Measurements from ENCODE around the gene PPP3CA. TPM values are rescaled to one million over a fixed set of nuclear protein-coding genes. Genes with fewer than 3 reads are reported as not detected.

Gene PPP3CA
- total and polyA plus RNA-seq, 2 of the 8 experiments (the other 6 are each of a cell fraction or from before 2014, with no cell fraction given), result 7.9 to 35.0 TPM

- no peak for TF ChIP-seq USF2 (IDR thresholded peaks at IDR 0.05; ENCODE audit: low read length)
- no peak for TF ChIP-seq CTCF (IDR thresholded peaks at IDR 0.05; ENCODE audit: control extremely low read depth in 1 of 3, insufficient read depth in 1 of 3, low read depth in 1 of 3, low read length in 3 of 3)
- no peak for TF ChIP-seq CEBPB (IDR thresholded peaks at IDR 0.05; ENCODE audit: low read depth, low read length)
- TF ChIP-seq FOSL1 (IDR thresholded peaks at IDR 0.05; ENCODE audit: insufficient read depth, low read depth, low read length), result no peak
- no peak for TF ChIP-seq POLR2A (IDR thresholded peaks at IDR 0.05; ENCODE audit: control extremely low read depth in 1 of 2, low read depth in 2 of 2, low read length in 2 of 2)
- no peak for TF ChIP-seq JUND (IDR thresholded peaks at IDR 0.05; ENCODE audit: low read length)
- no peak for TF ChIP-seq E2F6 (IDR thresholded peaks at IDR 0.05)
- TF ChIP-seq JUN (IDR thresholded peaks at IDR 0.05; ENCODE audit: low read depth, low read length), result no peak
- TF ChIP-seq EP300 (IDR thresholded peaks at IDR 0.05; ENCODE audit: borderline replicate concordance in 1 of 2, low read depth in 2 of 2, low read length in 2 of 2), result no peak
- TF ChIP-seq CBX8 (IDR thresholded peaks at IDR 0.05; ENCODE audit: borderline replicate concordance, low read depth, low read length), result no peak
- peak in 1 of 2 experiments; percentile 42; a peak in 1 of 4 replicates for TF ChIP-seq HDAC2 (IDR thresholded peaks at IDR 0.05; ENCODE audit: borderline replicate concordance in 1 of 2, low read depth in 2 of 2, low read length in 2 of 2)
Observed at GRCh38 chr4:101282076-101282844, 65.1 kb downstream of the PPP3CA start (continued).

All from H1 (cell line).